Fibroblast of skin of abdomen (primary cell): ENCODE measurements around the gene SSR2. TPM values are rescaled to one million over a fixed set of nuclear protein-coding genes. Genes with fewer than 3 reads are reported as not detected.
A peak's percentile ranks its signal among the peaks of the same experiment; 100 is the strongest.

Experiments
- DNase-seq: peaks from one replicate; pipeline ENCODE4 v3.0.0-alpha.2; 2013
- polyA plus RNA-seq, 2 experiments: library from polyadenylated mRNA; unstranded; fragments of 120-200 nt; gene quantifications; one replicate each; pipeline ENCODE4 v1.2.1, GENCODE V29; 2013; ENCODE audit not compliant: insufficient read length in 2 of 2

Gene SSR2
- polyA plus RNA-seq (2013, experiment 1 of 2; ENCODE audit: insufficient read length) = 399 TPM
- polyA plus RNA-seq (2013, experiment 2 of 2; ENCODE audit: insufficient read length) = 407 TPM

- DNase-seq = peak; percentile 90
These were observed at the start of gene SSR2 for GRCh38 chr1:156020293-156021092. Gene SSR2, minus strand, starts transcription at chr1:156020951. Its CDS starts 784 bp downstream, at chr1:156020167.

DNA sequence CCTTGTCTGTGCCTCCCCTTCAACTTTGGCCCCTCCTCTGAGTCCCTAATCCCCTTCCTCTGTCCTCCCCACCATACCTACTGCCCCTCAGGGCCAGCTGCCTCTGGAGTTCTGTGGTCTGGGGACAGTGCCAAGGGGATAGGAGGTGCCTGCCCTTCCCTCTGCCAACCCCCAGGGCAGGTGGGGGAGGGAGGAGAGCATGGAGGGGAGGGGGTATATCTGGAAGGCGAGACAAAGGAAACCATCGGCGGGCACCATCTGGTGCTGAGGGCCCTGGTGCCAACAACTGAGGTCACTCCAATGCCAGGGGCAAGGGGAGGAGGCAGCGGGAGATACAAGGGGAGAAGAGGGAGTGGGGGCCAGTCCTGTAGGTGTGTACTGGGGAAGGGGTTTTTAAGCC, 49.8 kb upstream of the SSR2 start:
- DNase-seq = no peak

- DNase-seq = no peak
These were observed 49.0 kb upstream of the SSR2 start for GRCh38 chr1:156069490-156070455.

DNA sequence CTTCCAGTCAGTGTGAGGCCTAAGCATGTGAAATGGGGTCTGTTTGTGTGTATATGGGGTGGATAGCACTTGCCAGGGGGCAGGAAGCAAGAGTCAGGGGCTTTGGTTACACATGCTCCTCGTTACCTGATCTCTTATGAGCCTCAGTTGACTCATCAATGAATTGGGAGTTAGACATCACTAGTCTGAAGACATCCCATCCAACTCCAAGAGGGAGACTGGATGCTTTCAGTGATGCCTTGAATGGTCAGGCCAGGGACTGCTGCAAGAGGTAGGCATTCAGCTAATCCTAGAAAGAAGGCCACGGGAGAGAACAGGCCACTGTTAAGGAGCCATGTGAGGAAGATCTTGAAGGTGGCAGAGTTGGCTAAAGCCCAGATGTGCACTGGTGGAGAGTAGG, 46.5 kb upstream of the SSR2 start:
- DNase-seq = no peak

- DNase-seq = no peak
These were observed 45.1 kb upstream of the SSR2 start for GRCh38 chr1:156065871-156066270.

- no peak for DNase-seq
These were observed 44.5 kb upstream of the SSR2 start for GRCh38 chr1:156065212-156065611.

GRCh38 chr1:156064615-156065014, 43.9 kb upstream of the SSR2 start:
- no peak for DNase-seq

GRCh38 chr1:156063997-156064285, 43.2 kb upstream of the SSR2 start:
- no peak for DNase-seq

- no peak for DNase-seq
These were observed 41.4 kb upstream of the SSR2 start for GRCh38 chr1:156062189-156062588.

GRCh38 chr1:156060937-156061636, 40.3 kb upstream of the SSR2 start, which contains the start of gene RAB25:
Gene RAB25, plus strand, starts transcription at chr1:156061160. Its CDS starts 241 bp downstream, at chr1:156061401.
- no peak for DNase-seq

GRCh38 chr1:156056326-156056849, 35.6 kb upstream of the SSR2 start:
- no peak for DNase-seq

DNA sequence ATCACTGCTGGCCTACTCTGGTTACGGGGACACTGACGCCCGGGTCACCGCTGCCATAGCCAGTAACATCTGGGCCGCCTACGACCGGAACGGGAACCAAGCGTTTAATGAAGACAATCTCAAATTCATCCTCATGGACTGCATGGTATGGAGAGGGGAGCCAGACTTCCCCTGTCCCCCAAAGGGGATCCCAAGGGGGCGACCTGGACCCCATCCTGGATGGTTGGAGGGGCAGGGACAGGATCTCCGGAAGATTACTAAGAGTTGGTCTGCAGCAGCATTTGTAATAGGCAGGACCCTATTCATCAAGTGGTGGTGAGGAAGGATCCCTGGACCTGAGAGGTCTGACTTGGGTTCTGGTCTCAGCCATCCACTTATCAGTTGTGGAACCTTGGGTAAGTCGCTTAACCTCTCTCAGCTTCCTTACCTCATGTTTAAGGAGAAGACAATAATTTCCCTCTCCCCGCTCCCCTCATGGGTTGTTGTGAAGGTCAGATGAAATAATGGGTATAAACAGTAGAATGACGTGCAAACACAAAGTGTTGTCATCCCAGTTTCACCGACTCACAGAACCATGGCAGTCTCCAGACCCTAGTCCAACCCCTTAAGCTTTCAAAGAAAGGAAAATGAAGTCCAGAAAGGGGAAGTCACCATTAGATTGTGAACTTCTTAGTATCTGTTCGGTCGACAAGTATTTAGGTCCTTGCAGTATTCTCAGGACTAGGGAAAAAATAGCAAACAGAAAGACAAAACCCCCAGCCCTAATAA, 34.7 kb upstream of the SSR2 start:
- DNase-seq = no peak

DNA sequence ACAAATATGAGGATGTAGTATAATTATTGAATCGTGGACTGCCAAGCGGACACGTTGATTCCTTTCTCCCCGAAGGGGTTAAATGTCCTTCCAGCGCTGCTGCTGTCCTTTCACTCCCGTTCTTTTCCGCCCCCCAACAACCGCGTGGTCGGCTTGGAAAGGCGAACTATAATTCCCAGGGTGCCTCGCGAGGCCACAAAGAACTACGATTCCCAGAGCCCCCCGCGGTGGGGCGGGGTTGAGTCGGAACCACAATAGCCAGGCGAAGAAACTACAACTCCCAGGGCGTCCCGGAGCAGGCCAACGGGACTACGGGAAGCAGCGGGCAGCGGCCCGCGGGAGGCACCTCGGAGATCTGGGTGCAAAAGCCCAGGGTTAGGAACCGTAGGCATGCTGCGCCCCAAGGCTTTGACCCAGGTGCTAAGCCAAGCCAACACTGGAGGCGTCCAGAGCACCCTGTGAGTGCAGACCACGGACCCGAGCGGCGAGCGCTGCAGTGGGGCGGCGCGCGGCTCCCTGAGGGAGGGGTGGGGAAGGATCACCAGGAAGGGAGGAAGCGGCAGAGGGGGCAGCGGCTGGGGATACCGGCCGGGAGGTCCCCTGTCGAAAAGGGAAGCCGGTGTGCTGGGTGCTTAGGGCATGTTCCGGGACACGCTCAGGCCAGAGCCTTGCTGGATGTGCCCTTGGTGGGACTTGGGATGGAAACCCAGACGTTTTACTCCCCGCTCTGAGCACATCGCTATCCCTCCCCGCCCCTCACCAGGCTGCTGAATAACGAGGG, 33.9 kb upstream of the SSR2 start, which contains the start of gene LAMTOR2:
Gene LAMTOR2, plus strand, starts transcription at position 283 of the 781 bp plus-strand sequence. Its CDS starts 108 bp downstream, at position 391.
- DNase-seq = peak; percentile 97

GRCh38 chr1:156053768-156054499, 33.2 kb upstream of the SSR2 start, which contains the start of gene UBQLN4:
Gene UBQLN4, minus strand, starts transcription at chr1:156053798. Its CDS starts 97 bp downstream, at chr1:156053701.
- DNase-seq = peak; percentile 90

GRCh38 chr1:156052862-156053767, 32.4 kb upstream of the SSR2 start:
- DNase-seq = peak; percentile 58

DNA sequence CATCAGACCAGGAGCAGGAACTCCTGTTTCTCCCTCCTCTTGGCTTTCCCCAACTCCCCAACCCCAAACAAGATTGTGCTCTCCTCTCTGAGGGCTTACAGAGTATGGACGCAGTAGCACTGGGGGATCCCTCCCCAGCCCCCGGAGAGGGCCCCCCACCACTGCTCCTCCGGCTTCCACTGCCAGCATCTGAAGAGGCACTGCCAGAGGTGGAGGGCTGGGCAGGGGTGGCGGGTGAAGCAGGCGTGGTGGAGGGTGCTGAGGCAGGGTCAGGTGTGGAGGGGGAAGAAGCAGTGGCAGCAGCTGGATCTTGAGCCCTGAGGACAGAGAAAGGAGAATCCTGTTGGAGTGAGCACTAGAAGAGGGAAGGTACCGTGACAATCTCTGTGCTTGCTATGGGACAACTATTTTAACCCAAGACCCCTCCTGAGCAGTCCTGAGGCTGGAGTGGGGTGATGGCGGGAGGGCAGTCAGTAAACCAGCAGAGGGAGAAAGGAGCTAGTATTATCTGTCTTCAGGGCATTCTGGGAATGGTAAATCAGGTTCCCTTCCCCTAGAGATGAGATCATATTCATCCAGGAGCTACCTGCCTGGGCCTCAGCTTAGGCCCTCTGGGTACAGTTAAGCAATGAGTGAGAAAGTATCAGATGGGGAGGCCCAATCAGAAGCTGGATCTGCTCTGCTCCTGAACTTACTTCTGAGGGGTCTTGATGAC, 30.4 kb upstream of the SSR2 start:
- no peak for DNase-seq

DNA sequence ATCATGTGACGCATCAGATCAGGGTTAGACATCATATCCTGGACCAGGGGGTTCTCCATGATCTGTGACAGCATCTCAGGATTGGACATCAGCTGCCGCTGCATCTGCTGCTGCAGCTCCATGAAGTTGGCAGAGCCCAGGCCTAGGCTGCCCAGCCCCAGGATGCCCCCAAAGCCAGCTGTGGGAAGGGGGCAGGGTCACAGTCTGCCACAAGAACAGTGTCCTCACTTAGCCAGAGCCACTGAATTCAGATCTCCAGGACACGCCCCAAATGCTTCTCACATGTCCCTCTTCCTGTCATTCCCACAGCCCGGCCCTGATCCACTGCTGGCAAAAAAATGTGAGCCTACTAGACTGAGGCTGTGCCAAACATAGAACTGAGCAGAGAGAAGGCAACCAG, 29.6 kb upstream of the SSR2 start:
- no peak for DNase-seq

DNA sequence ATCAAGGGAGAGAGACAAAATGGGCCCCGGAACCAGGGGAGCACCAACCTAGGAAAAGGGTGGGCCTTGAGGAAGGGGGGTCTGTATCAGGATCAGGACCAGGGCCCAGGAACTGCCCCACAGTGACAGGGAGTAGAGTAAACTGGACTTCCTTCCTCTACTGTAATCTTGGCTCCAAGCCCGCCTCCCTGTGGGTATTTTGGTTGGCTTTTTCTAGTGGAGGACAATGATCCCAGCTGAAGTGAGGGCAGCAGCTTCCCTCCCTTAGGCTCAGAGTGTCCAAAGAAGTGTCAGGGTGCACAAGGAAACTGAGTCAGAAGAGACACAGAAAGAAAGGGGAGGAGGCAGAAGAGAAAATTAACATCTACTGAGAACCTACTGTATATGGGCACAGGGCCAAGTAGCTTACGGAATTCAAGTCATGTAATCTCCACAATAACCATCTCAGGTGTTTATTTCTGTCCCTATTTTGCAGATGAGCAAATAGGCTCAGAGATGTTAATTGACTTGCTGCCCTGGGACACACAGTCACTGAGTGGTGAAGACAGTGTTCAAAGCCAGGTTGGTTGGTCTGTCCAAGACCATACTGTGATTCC, 28.0 kb upstream of the SSR2 start:
- DNase-seq = no peak
